M059J (cell line): ENCODE results near the gene ZFPM1. TPM values are rescaled to one million over a fixed set of nuclear protein-coding genes. Genes with fewer than 3 reads are reported as not detected.

Experiments used
- DNase-seq: peaks from one replicate; pipeline ENCODE4 v3.0.0-alpha.2; 2012; ENCODE audit warnings: low read depth
- total RNA-seq: library from RNA; depleted of rRNA; stranded (reverse); fragments of >200 nt; shearing (Covaris generic); gene quantifications from 2 replicates; pipeline ENCODE4 v1.2.3, GENCODE V29; 2014

Gene ZFPM1
- total RNA-seq, 1 experiment from 2014 or later, result 1.9 TPM

DNA sequence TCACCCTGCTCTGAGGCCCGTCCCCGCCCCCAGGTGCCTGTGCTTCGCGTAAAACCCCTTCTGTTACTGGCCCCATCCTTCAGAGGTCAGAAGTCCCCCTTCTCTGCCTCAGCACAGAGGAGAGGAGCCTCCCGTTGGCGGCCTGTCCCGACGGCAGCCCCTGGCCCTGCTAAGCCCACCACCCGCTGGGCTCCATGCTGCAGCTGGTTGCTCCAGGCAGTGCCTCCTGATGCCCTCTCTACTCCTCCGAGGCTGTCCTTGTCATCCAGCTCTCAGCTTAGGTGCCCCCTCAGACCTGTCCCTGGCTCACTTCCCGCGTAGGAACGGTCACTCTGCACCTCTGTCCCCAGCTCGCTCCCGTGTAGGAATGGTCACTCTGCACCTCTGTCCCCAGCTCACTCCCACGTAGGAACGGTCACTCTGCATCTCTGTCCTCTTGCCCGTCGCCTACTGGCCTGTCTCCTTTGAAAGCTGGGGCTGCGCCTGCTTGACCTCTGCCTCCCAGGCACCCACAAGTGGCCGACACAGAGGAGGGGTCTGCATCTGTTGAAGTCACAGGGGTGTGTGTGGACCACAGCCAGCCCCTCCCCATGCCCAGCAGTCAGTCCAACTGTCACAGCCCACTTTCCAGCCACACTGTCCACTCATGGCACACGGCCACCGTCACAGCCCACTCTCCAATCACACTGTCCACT lies 85.4 kb downstream of the ZFPM1 start:
- DNase-seq, result no peak

DNA sequence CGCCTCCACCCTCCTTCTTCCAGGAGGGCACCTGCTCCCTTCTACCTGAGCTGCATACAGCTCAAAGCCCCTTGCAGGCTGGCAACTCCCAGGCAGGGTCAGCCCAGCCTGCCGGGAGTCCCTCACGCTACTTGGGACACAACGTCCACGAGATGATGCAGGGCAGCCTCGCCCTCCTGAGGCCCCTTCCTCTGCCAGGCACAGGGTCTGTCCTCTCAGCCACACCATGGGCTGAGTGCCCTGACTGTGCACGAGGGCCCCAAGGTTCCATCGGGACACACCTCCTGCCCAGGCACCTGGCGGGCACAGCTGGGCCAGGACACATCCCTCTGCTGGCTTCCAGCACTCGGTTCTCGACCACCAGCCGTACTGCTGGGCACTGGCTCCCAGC lies 86.2 kb downstream of the ZFPM1 start:
- no peak for DNase-seq

DNA sequence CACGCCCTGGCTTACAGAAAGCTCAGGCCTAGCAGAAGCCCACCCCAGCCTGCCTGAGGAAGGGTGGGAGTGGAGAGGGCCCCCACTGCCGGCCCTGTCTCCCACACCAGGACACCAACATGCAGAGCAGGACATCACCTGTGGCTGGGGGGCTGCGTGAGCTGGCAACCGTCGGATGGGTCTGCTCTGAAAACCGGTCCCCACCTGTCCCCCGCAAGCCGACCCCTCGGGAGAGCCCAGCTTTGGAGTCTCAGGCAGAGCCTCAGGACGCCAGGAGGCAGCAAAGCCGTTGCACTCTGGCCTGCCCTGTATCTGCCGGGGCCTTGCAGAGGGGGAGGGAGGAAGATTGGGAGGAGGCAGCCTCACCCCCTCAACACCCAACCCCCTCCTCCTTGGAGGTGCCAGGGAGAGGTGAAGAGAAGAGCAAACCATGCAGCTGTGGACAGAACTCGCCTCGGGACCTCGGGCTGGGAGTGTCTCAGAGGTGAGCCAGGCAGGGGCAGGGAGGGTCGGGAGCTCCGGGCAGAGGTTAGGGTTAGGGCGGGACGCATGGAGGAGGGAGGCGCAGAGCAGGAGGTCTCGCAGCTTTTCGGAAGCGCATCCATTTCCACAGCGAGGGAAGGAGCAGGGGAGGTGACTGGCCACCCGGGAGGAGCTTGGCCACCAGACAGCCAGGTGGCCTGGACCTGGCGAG lies 86.7 kb downstream of the ZFPM1 start:
- DNase-seq, result no peak

DNA sequence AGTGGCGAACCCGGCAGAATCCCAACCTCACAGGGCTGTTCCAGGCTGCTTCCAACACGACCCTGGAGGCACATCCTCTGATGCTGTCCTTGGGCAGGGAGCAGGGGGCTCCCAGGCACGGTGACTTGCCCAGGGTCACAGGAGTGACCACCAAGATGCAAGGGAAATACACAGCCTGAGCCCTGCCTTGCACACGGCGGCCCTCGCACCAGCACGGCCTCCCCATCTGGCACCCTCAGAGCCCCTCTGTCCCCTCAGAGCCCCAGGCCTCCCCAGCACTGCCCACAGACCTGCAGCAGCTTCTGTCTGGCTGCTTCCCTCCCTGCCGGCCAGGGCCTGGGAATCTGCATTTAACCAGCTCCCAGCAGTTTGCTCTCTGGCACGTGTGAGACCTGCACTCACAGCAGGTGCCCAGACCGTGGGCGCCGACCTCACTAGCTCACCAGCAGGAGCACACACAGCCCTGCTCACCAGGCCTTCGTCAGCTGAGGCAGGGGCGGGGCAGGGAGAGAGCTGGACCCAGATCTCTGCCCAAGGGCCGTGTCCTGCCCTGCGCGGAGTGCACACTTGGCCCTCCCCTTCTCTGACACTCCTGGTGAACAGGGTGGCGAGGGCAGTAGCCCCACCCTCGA lies 87.4 kb downstream of the ZFPM1 start:
- no peak for DNase-seq

DNA sequence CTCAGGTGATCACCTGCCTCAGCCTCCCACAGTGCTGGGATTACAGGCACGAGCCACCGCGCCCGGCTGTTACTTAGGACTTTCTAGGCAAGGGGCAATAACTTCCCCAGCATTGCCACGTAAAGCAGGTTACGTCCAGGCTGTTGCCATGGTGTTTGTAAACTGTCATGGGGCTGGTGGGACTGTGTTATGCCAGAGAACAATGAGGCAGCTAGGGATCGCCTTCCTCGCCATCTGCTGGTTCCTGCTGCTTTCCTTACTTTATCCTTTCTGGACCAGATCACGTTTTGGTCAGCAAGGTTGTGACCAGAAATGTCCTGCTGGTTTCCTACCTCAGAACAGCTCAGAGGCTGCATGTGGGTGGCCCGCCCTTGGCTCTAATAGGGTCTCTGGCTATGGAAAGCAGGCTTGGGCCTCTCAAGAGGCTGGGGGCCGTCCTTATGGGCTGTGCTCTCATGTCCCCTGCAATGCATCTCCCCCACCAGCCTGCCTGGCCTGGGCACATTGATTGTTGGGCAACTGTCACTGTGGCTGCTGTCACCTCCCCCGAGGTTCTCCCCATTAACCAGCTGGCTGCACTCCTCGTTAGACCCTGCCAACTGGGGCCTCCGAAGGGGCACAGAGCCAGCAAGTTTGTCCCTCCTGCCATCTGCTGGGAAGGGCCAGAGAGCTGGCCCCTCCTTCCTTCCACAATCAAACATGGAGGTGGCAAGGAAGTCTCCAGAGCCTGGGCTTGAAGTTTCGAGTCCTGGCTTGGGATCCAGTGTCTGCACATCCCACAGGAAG lies 88.9 kb downstream of the ZFPM1 start:
- DNase-seq, result no peak

DNA sequence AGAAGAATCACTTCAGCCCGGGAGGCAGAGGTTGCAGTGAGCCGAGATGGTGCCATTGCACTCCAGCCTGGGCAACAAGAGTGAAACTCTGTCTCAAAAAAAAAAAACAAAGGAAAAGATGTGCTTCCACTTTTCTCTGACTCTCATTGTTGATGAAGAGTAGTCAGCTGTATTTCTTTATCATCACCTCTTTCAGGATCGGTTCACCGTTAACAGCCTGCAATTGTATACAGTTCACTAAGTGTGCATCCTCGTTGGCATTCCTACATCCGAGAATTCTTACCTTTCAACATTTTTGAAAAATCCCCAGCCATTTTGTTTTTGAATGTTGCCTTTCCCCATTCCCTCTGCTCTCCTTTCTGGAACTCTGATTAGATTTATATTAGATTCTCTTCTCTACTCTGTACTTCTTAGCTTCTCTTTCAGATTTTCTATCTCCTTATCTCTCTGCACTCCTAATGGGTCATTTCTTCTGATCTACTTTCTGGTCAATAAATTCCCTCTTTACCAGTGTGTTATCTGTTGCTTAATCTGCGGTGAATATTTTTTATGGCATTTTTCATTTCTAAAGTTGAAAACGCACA lies 90.2 kb downstream of the ZFPM1 start:
- no peak for DNase-seq

DNA sequence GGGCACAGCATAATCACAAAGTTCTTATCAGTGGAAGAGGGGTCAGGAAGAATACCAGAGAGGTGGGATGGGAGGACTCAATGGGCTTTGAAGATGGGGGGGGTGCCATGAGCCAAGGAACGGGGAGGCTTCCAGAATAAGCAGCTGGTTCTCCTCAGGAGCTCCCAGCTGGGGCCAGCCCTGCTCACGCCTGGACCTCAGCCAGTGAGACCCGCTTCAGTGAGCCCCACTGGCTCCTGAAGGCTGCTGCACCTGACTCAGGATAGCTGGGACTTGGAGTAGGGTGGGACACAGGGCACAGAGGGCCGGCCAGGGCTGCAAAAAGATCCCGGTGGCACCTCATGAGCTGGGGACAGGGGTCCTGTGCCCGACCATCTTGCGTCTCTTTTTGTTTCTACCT lies 92.7 kb downstream of the ZFPM1 start:
- no peak for DNase-seq

DNA sequence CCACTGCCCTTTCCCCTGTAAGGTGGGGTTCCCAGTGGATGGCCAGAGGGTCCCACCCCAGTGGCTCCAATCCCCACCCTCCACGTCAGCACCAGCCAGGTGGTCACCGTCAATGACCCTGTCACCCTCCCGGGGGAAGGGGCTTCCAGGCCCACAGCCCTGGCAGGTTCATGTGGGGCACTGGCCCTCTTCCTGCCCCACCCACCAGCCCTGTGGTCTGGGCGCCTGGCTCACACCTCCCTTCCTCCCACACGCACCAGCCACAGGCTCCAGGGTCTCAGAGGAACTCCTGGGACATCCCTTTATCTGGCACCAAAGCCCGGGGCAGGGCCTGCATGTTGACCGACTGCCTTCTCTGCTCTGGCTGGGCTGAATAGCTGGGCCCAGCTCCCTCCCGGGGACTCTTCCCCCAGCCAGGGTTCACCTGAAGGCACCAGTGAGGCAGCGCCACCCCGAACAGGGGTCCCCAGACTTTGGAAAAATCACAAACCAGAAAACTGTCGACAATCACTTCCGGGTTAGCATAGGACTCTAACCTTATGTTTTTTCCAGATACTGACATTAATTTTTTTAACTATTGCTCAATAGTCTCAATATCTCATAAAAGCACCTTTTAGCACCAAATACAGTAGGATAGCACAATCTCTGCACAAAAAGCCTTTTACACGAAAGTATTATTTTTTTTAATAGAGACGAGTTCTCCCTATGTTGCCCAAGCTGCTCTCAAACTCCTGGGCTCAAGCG lies 95.2 kb downstream of the ZFPM1 start:
- DNase-seq, result no peak

DNA sequence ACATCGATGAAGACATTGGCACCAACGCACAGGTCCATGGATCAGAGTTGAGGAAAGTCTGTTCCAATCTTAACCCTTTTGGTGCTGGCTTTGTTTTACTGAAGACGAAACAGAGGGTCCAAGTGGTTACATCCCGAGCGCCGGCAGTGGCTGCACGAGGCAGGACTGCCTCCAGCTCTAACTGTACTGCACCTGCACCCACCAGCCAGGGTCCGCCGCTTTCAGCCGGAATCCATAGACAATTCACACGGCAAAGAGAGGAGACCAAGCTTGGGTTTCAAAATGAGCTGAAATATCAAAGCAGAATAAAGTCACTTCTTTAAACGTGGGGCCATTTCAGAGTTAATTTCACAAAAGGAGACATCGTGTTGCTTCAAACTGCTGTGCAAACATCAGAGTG lies 95.9 kb downstream of the ZFPM1 start:
- DNase-seq, result no peak

DNA sequence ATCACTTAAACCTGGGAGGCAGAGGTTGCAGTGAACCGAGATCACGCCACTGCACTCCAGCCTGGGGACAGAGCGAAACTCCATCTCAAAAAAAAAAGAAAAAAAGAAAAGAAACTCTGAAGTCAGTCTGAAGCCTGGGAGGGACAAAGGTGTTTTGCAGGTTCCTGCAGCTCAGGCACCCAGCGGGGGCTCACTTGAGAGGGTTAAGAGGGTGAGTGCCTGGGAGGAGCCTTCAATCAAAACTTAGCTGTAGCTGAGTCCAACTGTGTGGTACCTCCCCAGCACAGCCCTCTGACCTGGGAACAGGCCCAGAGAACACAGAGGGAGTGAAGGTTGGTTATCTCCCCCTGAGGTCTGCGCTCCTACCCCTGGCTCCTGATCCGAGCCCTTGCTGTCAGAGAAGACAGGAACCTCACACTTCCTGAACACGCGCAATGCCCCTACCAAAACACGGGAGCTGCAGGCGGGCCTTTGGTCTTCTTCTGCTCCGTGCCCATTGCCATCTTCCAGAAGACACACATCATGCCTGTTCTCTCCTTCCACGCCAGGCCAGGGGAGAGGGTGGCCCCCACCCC lies 96.7 kb downstream of the ZFPM1 start:
- no peak for DNase-seq

DNA sequence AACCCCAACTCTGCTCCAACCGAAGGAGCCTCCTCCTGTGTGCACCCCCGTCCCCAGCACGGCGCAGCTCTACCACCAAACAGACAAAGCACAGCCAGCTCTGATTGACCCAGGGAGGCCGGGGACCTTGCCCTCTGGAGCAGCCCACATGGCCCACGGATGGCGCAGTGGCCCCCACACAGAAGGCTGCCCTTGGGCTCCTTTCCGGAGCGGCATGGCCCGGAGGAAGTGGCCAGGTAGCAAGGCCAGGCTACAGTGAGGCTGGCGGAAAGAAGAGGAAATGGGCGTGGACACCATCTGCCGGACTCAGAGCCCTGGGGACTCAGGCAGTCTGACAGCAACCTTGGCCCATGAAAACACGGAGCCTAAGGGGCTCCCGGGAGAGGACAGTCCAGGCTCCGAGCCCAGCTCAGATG lies 97.2 kb downstream of the ZFPM1 start:
- no peak for DNase-seq

DNA sequence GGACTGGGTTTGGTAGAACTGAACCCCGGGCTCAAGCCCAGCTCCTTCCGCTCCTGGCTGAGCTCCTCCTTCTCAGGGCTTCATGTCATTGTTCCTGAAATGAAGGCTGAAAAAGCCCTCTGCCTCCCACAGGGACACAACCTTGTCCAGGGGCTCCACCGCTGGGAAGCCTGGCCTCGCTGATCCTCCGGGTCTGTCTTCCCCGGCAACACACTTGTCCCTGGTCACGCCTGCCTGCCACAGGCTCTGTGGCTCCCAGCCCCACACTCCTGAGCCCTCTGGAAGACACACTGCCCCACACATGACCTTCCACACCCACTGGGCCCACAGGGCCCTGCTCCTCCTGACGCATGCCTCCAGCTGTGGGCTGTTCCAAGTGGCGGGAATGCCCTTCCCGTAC lies 99.1 kb downstream of the ZFPM1 start:
- DNase-seq, result no peak

DNA sequence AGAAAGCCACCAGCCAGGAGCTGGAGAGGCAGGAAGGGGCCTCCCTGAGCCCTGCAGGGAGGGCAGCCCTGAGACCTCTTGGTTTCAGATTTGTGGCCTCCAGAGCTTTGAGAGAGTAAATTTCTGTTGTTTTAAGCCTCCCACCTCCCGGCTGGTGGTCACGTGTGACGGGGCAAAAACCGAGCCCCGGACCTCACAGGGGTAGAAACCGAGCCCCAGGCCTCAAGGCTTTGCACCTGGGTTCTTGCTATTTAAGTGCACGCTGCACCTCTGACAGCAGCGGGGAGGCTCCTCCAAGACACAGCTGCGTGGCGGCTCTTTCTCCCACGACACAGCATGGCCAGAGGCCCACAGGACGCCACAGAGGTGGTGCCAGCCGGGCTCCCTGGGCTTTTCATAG lies 99.7 kb downstream of the ZFPM1 start:
- no peak for DNase-seq

DNA sequence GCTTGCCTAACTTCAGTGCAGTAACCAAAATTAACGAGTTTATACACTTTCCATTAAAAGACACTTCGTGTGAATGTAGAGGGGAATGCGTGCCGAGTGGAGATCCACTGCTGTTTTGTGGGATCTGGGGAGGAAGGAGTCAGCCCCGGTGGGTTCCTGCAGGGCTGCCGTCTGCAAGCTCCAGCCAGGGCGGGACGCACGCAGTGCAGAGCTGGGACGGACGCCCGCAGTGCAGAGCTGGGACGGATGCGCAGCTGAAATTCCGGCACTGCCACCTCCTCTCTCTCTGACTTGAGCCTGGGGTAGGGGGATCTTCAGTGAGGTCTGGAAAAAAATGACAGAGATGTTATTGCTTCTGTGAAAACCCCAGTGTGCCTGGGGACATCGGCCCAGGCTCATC lies 100.7 kb downstream of the ZFPM1 start:
- DNase-seq, result no peak

DNA sequence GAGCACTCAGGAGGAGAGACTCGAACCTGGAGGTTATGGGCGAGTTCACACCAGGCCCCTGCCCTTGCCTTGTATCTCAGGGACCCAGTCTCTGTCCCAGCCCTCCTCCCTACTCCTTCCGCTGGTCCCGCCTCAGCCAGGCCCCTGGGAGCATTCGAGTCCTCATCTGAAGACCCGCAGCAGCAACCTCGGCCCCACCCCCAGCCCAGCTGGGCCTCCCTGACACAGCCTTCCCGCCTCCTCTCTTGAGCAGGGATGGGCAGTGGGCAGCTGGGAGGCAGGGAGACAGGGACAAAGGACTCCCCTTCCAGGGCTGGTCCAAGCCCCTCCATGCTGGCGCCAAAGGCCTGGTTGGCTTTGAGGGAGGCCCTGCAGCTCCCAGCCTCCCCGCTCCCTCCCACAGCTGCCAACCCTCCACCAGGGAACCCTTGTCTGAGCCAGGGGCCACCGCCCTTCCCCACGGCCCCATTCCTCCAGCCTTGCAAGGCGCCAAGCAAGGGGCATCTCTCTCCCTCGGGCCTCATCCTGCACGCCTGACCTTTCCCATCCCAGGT lies 101.7 kb downstream of the ZFPM1 start:
- no peak for DNase-seq

DNA sequence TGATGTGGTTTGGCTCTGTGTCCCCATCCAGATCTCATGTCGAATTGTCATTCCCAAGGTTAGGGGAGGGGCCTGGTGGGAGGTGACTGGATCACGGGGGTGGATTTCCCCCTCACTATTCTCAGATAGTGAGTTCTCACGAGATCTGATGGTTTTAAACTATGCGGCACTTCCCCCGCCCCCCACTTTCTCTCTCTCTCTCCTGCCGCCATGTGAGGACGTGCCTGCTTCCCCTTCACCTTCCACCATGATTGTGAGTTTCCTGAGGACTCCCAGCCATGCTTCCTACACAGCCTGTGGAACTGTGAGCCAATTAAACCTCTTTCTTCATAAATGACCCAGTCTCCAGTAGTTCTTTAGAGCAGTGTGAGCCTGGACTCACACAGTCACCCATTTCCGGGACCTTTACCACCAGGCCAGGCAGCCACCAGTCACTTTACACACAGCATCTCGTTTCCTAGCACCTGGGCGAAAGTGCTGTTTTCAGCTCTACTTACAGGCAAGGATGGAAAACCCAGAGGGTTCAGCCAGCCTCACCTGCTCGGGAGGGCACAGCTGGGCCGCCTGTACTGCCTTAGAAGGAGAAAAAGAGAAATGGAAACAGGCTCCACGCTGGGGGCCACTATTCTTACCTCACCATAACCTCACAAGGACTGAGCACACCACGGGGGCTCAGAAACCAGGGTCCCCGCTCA lies 103.4 kb downstream of the ZFPM1 start:
- no peak for DNase-seq

DNA sequence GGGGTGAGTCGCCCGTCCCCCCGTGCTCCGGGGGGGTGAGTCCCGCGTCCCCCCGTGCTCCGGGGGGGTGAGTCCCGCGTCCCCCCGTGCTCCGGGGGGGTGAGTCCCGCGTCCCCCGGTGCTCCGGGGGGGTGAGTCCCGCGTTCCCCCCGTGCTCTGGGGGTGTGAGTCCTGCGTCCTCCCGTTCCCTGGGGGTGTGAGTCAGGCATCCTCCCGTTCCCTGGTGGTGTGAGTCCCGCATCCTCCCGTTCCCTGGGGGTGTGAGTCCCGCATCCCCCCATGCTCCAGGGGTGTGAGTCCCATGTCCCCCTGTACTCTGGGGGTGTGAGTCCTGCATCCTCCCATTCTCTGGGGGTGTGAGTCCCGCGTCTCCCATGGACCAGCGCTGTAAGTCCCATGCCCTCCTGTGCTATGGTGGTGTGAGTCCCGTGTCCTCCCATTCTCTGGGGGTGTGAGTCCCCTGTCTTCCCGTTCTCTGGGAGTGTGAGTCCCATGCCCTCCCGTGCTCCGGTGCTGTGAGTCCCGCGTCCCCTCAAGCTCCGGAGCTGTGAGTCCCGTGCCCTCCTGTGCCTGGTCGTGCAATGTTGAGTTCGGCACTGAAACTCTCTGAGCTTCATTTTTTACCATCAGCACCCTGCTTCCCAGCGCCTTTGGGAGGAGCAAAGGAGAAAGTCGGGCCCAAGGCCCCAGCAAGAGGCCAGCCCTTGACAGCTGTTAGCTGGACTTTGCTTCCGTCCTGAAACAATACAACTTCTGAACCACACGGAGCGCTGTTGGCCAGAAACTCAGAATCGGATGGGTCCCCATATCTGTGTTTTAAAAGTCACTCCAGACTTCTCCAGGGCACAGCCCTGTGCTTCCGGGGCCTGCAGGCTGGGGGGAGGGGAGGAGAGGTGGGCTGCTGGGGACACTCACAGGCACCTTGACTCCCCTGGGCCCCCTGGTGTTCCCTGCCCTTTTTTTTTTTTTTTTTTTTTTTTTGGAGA lies 105.7 kb downstream of the ZFPM1 start:
- peak; percentile 58 for DNase-seq

DNA sequence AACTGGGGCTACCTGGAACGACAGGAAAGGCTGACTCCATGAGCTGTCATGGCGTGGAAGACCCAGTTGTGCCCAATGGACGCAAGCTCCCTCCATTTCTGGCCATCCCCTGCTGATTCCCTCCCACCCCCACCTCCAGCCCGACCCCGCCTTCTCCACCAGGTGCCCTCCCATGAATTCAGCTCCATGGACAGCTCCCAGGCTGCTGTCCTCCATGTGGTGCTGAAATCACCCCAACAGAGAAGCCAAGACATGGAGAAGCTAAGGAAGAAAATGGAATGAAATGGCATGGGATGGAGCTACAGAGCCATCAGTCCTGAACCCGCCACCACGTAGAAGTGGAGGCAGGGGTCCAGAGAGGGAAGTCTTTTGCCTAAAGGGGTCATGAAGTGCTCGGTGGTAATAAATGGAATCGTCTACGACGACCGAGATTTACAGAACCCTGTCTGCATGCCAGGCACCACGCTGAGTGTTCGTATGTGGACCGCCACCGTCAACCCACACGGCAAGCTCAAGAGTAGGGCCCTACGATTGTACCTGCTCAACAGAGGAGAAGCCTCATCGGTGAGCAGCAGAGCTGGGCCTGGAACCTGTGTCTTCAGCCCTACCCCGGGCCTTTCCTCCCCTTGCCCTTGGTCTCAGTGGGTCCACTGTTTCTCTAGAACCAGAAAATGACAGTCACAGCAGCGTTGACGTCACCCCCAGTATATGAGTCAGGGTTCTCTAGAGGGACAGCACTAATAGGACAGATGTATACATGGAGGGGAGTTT lies 107.8 kb downstream of the ZFPM1 start:
- peak; percentile 46 for DNase-seq
